NCI-H2171 (cell line): ENCODE data around the gene MLH1.

ENCODE experiments used
- DNase-seq: peaks from one replicate; lab custom pipeline; 2025; lab: John Stamatoyannopoulos, UW

The MLH1 gene

GRCh38 chr3:37094636-37095035 is 101.3 kb downstream of the MLH1 start:
- DNase-seq, result no peak

GRCh38 chr3:37096288-37096687 is 103.0 kb downstream of the MLH1 start:
- no peak for DNase-seq

- no peak for DNase-seq
Measured at GRCh38 chr3:37096975-37097374, 103.7 kb downstream of the MLH1 start.

- no peak for DNase-seq
Measured at GRCh38 chr3:37097776-37098175, 104.5 kb downstream of the MLH1 start.

- no peak for DNase-seq
Measured at GRCh38 chr3:37098884-37099283, 105.6 kb downstream of the MLH1 start.

- no peak for DNase-seq
Measured at GRCh38 chr3:37099469-37099868, 106.2 kb downstream of the MLH1 start.

- DNase-seq, result no peak
Measured at GRCh38 chr3:37100411-37100810, 107.1 kb downstream of the MLH1 start.
